HFF-Myc (cell line): ENCODE results near the gene KRTAP4-1.
"Not testable (repeated sequence)": the region's sequence is repeated elsewhere in the genome, so short reads cannot be mapped to it uniquely, and the experiment has no call there.

Experiments used
- DNase-seq: peaks from one replicate; pipeline ENCODE4 v3.0.0-alpha.2; 2011; ENCODE audit warnings: low read depth; ENCODE audit errors: extremely low read depth
- H3K4me3 ChIP-seq: replicated peaks from 2 replicates; pipeline ENCODE4 v1.5.1; 2011; ENCODE audit warnings: low read depth, mild to moderate bottlenecking, control low read depth, low read length
- TF ChIP-seq, protein P1 (sequence below): IDR thresholded peaks from 2 replicates; pipeline ENCODE4 v1.5.1; 2012; ENCODE audit warnings: mild to moderate bottlenecking, low read depth, low read length, control low read depth; ENCODE audit errors: missing control alignments

Gene KRTAP4-1

DNA sequence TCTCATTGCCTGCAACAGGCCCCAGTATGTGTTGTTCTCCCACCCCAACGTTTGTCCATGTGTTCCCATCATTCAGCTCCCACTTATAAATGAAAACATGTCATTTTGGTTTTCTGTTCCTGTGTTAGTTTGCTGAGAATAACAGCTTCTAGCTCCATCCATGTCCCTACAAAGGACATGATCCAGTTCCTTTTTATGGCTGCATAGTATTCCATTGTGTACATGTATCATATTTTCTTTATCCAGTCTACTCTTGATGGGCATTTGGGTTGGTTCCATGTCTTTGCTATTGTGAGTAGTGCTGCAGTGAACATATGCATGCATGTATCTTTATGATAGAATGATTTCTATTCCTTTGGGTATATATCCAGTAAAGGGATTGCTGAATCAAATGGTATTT, 31.0 kb upstream of the KRTAP4-1 start:
- no peak for DNase-seq
- TF ChIP-seq, protein P1, sequence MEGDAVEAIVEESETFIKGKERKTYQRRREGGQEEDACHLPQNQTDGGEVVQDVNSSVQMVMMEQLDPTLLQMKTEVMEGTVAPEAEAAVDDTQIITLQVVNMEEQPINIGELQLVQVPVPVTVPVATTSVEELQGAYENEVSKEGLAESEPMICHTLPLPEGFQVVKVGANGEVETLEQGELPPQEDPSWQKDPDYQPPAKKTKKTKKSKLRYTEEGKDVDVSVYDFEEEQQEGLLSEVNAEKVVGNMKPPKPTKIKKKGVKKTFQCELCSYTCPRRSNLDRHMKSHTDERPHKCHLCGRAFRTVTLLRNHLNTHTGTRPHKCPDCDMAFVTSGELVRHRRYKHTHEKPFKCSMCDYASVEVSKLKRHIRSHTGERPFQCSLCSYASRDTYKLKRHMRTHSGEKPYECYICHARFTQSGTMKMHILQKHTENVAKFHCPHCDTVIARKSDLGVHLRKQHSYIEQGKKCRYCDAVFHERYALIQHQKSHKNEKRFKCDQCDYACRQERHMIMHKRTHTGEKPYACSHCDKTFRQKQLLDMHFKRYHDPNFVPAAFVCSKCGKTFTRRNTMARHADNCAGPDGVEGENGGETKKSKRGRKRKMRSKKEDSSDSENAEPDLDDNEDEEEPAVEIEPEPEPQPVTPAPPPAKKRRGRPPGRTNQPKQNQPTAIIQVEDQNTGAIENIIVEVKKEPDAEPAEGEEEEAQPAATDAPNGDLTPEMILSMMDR, result no peak
- no peak overlapping the region for H3K4me3 ChIP-seq

DNA sequence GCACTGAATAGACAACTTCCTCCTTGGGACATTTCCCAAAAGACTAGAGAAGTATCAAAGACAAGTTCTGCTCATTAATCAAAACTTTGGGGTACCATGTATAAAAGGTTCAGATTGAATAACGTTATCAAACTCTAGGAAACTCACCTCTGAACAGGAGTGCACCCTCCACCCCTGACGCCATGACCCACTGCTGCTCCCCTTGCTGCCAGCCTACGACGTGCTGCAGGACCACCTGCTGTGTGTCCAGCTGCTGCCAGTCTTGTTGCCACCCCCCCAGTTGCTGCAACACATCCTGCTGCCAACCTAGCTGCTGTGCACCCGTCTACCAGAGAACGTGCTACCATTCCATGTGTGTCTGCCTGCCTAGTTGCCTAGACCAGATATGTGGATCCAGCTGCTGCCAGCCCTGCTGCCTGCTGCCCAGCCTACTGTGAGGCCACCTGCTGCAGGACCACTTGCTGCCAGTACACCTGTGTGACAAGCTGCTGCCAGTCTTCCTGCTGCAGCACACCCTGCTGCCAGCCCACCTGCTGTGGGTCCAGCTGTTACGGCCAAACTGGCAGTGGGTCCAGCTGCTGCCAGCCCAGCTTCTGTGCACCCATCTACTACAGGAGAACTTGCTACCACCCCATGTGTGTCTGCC, 27.9 kb upstream of the KRTAP4-1 start:
- TF ChIP-seq, protein P1, result no peak
- no peak for DNase-seq
- H3K4me3 ChIP-seq, result no peak overlapping the region

DNA sequence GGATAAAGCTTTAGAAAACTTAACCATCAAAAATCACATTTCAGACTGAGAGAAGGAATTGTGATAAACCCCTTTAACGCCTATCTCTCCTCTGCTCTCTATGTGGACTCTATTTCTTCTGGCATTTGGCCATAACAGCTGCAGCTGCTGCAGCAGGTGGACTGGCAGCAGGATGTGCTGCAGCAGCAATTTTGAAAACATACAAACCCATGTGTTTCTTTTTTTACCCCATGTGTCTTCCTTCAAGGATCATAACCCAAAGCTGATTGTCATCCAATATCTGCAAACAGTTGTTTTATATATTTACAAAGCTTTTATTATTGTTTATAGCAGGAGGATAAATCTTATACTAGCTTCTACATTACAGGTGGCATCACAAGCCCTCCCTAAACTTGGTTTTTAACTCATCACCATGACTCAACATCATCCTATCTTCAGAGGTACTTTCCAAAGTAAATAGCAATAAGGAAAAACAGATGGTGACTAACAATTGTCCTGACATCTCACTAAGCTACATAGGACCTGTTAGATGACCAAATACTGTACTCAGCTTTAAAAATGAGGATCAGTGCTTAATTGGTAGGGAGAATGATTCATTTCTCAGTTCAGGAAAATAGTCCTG, 27.2 kb upstream of the KRTAP4-1 start:
- TF ChIP-seq, protein P1, result no peak
- H3K4me3 ChIP-seq, result no peak overlapping the region
- peak; percentile 56 for DNase-seq

DNA sequence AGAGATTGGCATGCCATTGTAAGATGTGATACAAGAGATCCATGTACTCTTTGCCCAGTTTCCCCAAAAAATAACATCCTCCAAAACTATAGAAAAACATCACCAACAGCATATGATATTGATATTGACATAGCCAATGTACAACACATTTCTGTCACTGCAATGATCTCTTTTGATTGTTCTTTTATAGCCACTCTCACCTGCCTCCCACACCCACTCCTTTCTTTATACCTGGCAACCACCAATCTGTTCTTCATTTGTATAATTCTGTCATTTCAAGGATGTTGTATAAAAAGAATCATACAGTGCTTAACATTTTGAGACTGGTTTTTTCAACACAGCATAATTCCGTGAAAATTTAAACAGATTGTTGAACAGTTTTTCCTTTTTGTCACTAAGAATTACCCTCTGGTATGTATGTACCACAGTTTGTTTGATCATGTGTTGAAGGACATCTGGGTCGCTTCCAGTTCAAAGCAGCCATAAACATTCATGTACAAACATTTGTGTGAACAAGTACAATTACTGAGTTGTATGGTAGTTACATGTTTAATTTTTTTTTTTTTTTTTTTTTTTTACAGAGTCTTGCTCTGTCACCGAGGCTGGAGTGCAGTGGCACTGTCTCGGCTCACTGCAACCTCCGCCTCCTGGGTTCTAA, 14.8 kb upstream of the KRTAP4-1 start:
- DNase-seq, result no peak
- H3K4me3 ChIP-seq, result no peak overlapping the region
- TF ChIP-seq, protein P1, result no peak

DNA sequence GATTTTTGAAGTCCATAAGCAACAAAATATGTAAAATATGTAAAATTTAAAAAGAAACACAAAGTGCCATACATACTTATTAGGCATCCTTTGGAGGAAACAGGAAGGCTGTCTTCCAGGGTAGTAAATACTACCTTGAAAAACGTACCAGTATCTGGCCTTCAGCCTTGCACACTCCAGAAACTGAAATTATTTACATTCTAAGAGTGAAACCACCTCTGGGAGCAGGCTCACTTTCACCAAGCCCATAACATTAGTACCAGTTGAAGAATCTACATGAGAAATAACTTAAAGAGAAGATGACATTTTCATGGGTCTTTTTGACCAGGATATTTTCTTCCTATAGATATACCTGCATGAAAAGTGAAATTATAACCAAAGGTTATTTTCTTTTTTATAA, 11.4 kb upstream of the KRTAP4-1 start:
- TF ChIP-seq, protein P1, result no peak
- no peak overlapping the region for H3K4me3 ChIP-seq
- no peak for DNase-seq

DNA sequence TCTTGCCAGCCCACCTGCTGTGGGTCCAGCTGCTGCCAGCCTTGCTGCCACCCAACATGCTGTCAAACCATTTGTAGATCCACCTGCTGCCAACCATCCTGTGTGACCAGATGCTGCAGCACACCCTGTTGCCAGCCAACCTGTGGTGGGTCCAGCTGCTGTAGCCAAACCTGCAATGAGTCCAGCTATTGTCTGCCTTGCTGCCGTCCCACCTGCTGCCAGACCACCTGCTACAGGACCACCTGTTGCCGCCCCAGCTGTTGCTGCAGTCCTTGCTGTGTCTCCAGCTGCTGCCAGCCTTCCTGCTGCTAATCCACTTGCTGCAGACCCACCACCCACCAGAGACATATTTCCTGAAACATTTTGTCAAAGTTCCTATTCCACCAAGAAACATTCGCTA, 5.6 kb upstream of the KRTAP4-1 start:
- TF ChIP-seq, protein P1, result no peak
- no peak overlapping the region for H3K4me3 ChIP-seq

DNA sequence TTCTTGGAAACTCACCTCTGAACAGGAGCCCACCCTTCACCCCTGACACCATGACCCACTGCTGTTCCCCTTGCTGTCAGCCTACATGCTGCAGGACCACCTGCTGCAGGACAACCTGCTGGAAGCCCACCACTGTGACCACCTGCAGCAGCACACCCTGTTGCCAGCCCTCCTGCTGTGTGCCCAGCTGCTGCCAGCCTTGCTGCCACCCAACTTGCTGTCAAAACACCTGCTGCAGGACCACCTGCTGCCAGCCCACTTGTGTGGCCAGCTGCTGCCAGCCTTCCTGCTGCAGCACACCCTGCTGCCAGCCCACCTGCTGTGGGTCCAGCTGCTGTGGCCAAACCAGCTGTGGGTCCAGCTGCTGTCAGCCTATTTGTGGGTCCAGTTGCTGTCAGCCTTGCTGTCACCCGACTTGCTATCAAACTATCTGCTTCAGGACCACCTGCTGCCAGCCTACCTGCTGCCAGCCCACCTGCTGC, 5.2 kb upstream of the KRTAP4-1 start, which contains the start of gene KRTAP9-1:
KRTAP9-1 (plus strand) TSS at position 51 of the 482 bp plus-strand sequence; CDS start at position 51, 0 bp downstream.
- DNase-seq, H3K4me3 ChIP-seq: not testable (repeated sequence)

More for the DNA sequence above, 5.6 kb upstream of the KRTAP4-1 start:
- no peak for DNase-seq
